Measurements from ENCODE around the gene RBMS3.

DNA sequence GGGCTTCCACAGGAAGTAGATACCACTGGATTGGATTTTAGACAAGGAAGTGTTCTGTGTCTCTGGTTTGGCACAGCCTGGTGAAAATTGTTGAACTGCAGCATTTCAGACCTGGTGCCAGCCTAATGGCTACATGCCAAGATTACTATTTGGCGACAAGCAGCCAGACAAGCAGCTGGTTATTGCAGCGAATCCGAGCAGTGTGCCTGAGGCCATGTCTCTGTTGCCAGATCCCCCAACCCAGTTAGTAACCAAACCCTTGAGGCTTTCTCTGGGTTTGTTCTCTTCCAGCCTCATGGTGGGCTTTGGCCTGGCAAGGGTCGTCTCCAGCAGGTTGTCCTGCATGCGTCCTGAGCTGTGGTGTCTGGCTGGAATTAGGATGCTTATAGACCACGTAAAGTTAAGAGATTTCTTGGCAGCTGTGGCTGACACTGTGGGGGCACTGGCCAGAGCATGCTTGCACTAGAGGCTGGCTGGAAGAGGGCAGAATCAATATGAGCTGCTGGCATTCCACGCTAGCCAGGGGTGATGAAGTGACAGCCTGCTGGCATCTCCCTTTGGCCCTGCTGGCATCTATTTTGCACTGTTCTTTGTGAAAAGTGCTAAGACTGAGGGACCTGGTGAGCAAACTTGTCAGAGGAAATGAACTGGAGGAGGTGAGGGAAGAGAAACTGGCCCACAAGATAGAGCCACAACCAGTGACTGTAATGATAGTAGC is 172.6 kb downstream of the RBMS3 start:
- TF ChIP-seq, protein P1, sequence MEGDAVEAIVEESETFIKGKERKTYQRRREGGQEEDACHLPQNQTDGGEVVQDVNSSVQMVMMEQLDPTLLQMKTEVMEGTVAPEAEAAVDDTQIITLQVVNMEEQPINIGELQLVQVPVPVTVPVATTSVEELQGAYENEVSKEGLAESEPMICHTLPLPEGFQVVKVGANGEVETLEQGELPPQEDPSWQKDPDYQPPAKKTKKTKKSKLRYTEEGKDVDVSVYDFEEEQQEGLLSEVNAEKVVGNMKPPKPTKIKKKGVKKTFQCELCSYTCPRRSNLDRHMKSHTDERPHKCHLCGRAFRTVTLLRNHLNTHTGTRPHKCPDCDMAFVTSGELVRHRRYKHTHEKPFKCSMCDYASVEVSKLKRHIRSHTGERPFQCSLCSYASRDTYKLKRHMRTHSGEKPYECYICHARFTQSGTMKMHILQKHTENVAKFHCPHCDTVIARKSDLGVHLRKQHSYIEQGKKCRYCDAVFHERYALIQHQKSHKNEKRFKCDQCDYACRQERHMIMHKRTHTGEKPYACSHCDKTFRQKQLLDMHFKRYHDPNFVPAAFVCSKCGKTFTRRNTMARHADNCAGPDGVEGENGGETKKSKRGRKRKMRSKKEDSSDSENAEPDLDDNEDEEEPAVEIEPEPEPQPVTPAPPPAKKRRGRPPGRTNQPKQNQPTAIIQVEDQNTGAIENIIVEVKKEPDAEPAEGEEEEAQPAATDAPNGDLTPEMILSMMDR (conservative IDR thresholded peaks at IDR 0.05; ENCODE audit: low read length), result no peak
- TF ChIP-seq EZH2phosphoT487 (IDR thresholded peaks at IDR 0.05; ENCODE audit: borderline replicate concordance, low read depth, low read length), result no peak

All from OCI-LY7 (cell line).